AG04450 (cell line): ENCODE data around the gene ZNF48. TPM values are rescaled to one million over a fixed set of nuclear protein-coding genes. Genes with fewer than 3 reads are reported as not detected.

Source experiments
- CTCF ChIA-PET: fragments of 300-600, 350-600 bp; formaldehyde crosslinking; extraction: SDS; loops from one replicate; lab custom pipeline; 2022; ENCODE audit warnings: antibody characterized with exemption, inconsistent platforms; lab: Charles Lee
- POLR2A ChIA-PET: fragments of 350-600 bp; formaldehyde crosslinking; extraction: SDS; loops from one replicate; lab custom pipeline; 2021; ENCODE audit warnings: antibody characterized with exemption, inconsistent platforms; lab: Yijun Ruan, JAX
- DNase-seq: peaks from one replicate; pipeline ENCODE4 v3.0.0-alpha.2; 2011; ENCODE audit warnings: low read depth, low spot score
- H3K27ac ChIP-seq: one replicate; pipeline ENCODE4 v1.5.1; 2012; ENCODE audit warnings: low read depth, low read length, control low read depth
- H3K27me3 ChIP-seq: one replicate; pipeline ENCODE4 v1.6.0; 2012; ENCODE audit warnings: low read length; ENCODE audit not compliant: control insufficient read depth, insufficient read depth
- H3K4me3 ChIP-seq: 2 replicates; pipeline ENCODE4 v1.5.1; 2011; ENCODE audit warnings: mild to moderate bottlenecking, low read depth, low read length, control low read depth
- H3K9me3 ChIP-seq: 2 replicates; pipeline ENCODE4 v1.5.1; 2012; ENCODE audit warnings: low read length; ENCODE audit not compliant: control insufficient read depth, insufficient read depth
- CTCF ChIP-seq: IDR thresholded peaks from 2 replicates; pipeline ENCODE4 v1.5.1; 2011; ENCODE audit warnings: low read depth, low read length, control low read depth, inconsistent platforms
- polyA minus RNA-seq: library from RNA; depleted of rRNA, polyadenylated mRNA; stranded (reverse); fragments of >200 nt; gene quantifications from 2 replicates; pipeline ENCODE4 v1.2.3, GENCODE V29; 2011; rRNA and poly(A)+ RNA removed
- polyA plus RNA-seq: library from polyadenylated mRNA; depleted of rRNA; stranded (reverse); fragments of >200 nt; gene quantifications from 2 replicates; pipeline ENCODE4 v1.2.3, GENCODE V29; 2011; rRNA removed

Gene ZNF48
- 4.3 and 5.3 TPM in 2 replicates for polyA plus RNA-seq
- 5.9 and 6.6 TPM in 2 replicates for polyA minus RNA-seq

GRCh38 chr16:30395155-30395991 is at the start of gene ZNF48:
ZNF48 (plus strand) TSS chr16:30395420; CDS start chr16:30395795, 375 bp downstream.
- Histone ChIP-seq H3K27ac (peak within 1 kb of the TSS; percentile 91), H3K9me3 (no peaks in the 10 kb centered on the region; the same call in 1 of the 2 replicates), H3K4me3 (peak within 1 kb of the TSS; percentile 79), H3K27me3 (no peaks in the 10 kb centered on the region)
- ChIA-PET CTCF (interaction anchor here (0.5 to 2.5 kb wide), 7 partner anchors 12 to 339 kb away, joined by 3 to 13 read pairs (median 3); partner anchors contain the start of gene ZNF771), POLR2A (interaction anchor here (0.6 to 2.1 kb wide), 8 partner anchors 12 to 330 kb away, joined by 3 to 23 read pairs (median 6); partner anchors contain the start of genes ALDOA and ZNF771)
- TF ChIP-seq CTCF: 0 out of 2 replicates have a peak, but pooled peaks have one; percentile 11
- DNase-seq: peak; percentile 63

GRCh38 chr16:30346286-30346685 is 48.9 kb upstream of the ZNF48 start:
- no peak for TF ChIP-seq CTCF
- Histone ChIP-seq H3K9me3 (no peaks in the 10 kb centered on the region), H3K4me3 (no peak overlapping the region), H3K27ac (no peak overlapping the region), H3K27me3 (no peaks in the 10 kb centered on the region)
- no peak for DNase-seq
- POLR2A ChIA-PET: no interaction called here
- CTCF ChIA-PET: no interaction called here

GRCh38 chr16:30348113-30348512 is 47.1 kb upstream of the ZNF48 start:
- Histone ChIP-seq H3K9me3 (no peaks in the 10 kb centered on the region), H3K27ac (no peak overlapping the region), H3K4me3 (no peak overlapping the region), H3K27me3 (no peaks in the 10 kb centered on the region)
- ChIA-PET POLR2A (no interaction called here), CTCF (no interaction called here)
- TF ChIP-seq CTCF: no peak
- no peak for DNase-seq

- no peak for TF ChIP-seq CTCF
- POLR2A ChIA-PET: interaction anchor here (1.0 to 1.2 kb wide), 2 partner anchors 14 to 59 kb away, joined by 3 to 6 read pairs; partner anchors contain the start of gene ZNF771
- no peak overlapping the region for H3K27ac ChIP-seq
- DNase-seq: no peak
- CTCF ChIA-PET: no interaction called here
- no peaks in the 10 kb centered on the region for H3K27me3 ChIP-seq
- no peak overlapping the region for H3K4me3 ChIP-seq
- no peaks in the 10 kb centered on the region; the same call in 1 of the 2 replicates for H3K9me3 ChIP-seq
Observed at GRCh38 chr16:30348929-30349328, 46.3 kb upstream of the ZNF48 start.

- Histone ChIP-seq H3K27ac (no peak overlapping the region), H3K27me3 (no peaks in the 10 kb centered on the region), H3K4me3 (no peak overlapping the region), H3K9me3 (no peaks in the 10 kb centered on the region; the same call in 1 of the 2 replicates)
- ChIA-PET CTCF (no interaction called here), POLR2A (interaction anchor here (0.6 to 1.2 kb wide), 3 partner anchors 14 to 277 kb away, joined by 3 to 6 read pairs (median 3); partner anchors contain the start of gene ZNF771)
- DNase-seq: no peak
- no peak for TF ChIP-seq CTCF
Observed at GRCh38 chr16:30349675-30350074, 45.5 kb upstream of the ZNF48 start.
